ENCODE data around the gene RAD9A.

Gene RAD9A

DNA sequence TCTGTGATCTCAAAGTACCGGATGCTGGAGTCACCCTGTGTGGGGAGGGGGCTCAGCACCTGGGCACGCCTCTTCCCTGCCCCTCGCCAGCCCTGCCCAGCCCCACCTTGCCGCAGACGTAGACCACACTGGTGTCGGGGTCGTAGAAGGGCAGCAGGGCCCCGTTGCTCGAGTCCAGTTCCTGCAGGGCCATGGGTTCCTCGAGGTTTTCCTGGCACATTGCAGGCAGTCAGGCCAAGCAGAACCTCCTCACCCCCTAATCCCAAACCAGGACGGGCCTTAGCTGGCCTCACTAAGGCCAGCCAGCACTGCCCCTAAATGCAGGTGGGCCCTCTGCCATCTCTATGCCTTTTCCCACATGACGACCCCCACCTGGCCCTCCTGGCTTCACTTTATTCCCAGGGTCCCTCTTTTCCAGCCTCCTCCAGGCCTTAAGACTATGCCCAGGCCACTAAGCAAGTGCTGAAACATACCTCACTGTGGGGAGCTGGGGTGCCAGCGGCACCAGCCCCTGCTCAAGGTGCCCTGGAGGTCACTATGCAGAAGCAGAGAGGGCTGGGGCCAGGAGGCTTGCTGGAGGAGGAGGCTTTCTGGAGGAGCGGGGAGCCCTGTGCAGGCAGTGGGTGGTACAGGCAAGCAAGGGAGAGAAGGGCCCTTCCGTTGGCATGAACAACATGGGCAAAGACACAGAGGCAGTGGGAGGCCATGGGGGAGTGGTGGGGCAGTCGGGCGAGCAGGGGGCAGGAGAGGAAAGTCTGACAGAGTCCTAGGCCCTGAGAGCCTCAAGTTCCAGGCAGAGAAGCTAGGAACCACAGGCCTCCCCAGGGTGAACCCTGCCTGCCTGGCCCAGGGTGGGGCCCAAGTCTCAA is 48.7 kb downstream of the RAD9A start:
- no peak for TF ChIP-seq ZFX (IDR thresholded peaks at IDR 0.05)
- TF ChIP-seq, protein P1, sequence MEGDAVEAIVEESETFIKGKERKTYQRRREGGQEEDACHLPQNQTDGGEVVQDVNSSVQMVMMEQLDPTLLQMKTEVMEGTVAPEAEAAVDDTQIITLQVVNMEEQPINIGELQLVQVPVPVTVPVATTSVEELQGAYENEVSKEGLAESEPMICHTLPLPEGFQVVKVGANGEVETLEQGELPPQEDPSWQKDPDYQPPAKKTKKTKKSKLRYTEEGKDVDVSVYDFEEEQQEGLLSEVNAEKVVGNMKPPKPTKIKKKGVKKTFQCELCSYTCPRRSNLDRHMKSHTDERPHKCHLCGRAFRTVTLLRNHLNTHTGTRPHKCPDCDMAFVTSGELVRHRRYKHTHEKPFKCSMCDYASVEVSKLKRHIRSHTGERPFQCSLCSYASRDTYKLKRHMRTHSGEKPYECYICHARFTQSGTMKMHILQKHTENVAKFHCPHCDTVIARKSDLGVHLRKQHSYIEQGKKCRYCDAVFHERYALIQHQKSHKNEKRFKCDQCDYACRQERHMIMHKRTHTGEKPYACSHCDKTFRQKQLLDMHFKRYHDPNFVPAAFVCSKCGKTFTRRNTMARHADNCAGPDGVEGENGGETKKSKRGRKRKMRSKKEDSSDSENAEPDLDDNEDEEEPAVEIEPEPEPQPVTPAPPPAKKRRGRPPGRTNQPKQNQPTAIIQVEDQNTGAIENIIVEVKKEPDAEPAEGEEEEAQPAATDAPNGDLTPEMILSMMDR (conservative IDR thresholded peaks at IDR 0.05): no peak
- no peak overlapping the region for H3K27ac ChIP-seq

DNA sequence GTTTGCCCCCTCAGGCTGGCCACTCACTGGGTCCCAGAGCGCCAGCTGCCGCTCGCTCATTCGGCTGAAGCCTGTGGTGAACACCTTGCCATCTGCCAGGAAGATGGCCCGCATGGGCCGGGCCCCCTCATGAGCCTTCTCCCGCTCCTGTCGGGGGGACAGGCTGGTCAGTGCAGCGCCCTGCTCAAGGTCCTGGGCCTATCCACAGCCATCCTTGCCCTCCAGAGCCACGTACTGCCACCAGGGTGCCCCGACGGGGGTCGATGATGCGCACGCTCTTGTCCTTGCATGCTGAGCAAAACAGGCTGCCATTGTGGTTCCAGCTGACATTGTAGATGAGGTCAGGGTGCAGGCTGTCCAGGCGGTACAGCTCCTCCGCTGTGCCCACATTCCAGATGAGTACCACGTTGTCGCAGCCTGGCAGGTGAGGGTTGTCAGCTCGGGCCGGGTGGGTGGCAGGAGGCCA is 49.3 kb downstream of the RAD9A start:
- H3K27ac ChIP-seq: no peak overlapping the region
- TF ChIP-seq, protein P1 (conservative IDR thresholded peaks at IDR 0.05): no peak
- no peak for TF ChIP-seq ZFX (IDR thresholded peaks at IDR 0.05)

DNA sequence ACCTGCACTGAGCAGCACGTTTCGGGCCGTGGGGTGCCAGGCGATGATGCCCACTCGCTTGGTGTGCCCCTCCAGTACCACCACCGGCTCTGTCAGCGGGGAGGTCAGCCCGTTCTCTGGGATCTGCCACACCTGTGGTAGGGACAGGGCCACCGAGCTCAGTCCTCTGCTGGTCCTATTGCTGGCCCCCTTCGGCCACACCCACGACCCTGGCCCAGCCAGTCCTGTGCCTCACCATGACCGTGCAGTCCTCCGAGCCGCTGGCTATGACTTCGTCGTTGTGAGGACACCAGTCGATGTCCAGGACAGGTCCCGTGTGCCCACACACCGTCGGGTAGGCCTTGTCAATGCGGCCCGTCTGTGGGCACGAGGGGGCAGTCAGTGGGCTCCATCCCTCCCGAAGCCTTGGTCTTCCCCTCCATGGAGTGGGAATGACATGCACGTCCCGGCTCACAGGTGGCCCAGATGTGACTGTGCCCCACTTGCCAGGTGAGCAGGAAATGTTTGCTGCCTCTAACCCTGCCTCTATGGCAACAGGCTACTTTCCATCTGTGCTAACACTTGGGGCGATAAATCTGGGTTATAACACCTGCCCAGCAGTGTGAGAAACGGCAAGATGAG is 50.1 kb downstream of the RAD9A start:
- H3K27ac ChIP-seq: peak overlapping the region; percentile 96
- no peak for TF ChIP-seq ZFX (IDR thresholded peaks at IDR 0.05)
- TF ChIP-seq, protein P1 (conservative IDR thresholded peaks at IDR 0.05): no peak

DNA sequence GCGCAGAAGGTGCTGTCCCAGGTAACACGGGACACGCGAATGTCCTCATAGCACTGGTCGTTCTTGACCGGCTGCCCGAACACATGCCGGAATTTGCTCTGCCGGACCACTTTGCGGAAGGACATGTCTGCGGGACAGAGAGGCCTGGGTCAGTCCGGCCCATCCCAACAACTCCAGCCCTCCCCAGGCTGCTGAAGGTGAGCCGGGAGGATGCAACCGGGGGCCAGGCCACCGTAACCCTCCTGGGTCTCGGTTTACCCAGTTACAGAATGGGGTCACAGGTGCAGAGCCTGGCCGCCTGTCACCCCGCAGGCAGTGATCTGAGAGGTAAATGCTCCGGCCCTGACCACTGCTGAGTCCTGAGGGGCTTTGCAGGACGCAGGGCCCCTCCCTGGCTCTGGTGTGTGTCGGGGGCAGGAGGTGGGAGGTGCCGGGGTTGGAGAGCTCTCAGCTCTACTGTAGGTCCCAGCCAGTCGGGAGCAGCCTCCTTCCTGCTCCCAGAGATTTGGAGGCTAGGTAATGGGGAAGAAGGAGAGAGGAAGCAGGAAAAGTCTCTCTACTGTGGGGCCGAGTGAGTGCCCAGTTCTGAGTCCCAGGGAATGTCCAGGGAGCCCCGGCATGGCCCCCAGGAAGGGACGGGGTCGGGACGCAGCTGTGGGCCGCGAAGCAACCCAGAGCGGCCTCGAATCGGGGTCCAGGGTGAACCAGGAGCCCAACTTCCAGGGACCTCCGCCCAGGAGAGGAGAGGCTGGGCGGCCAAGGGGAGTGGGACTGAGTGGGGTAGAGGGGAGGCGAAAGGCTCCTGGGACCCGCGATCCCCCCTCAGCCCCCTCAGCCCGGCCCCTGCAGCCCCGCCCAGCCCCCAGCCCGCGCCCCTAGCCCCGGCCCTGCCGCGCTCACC is 51.0 kb downstream of the RAD9A start:
- peak overlapping the region; percentile 96 for H3K27ac ChIP-seq

DNA sequence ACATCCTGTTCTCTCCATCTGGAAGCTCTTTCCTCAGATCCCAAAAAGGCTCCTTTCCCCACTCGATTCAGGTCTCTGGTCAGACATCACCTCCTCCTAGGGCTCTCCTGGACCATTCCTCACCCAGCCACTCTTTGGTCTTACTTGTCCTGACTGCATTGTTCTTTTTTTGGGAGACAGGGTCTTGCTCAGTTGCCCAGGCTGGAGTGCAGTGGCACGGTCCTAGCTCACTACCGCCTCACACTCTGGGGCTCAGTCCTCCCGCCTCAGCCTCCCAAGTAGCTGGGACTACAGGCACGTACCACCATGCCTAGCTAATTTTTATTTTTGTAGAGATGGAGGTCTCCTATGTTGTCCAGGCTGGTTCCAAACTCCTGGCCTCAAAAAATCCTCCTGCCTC is 53.7 kb downstream of the RAD9A start:
- H3K27ac ChIP-seq: no peak overlapping the region
- TF ChIP-seq ZFX (IDR thresholded peaks at IDR 0.05): no peak
- TF ChIP-seq, protein P1 (conservative IDR thresholded peaks at IDR 0.05): no peak

More for the DNA sequence above, 51.0 kb downstream of the RAD9A start:
- no peak for TF ChIP-seq ZFX (IDR thresholded peaks at IDR 0.05)
- TF ChIP-seq, protein P1 (conservative IDR thresholded peaks at IDR 0.05): no peak

All from C4-2B (cell line).